GM12864 (cell line): ENCODE data around the gene ITSN1.

ENCODE experiments used
- DNase-seq: peaks from one replicate; pipeline ENCODE4 v3.0.0-alpha.2; 2011; ENCODE audit warnings: low read depth
- H3K4me3 ChIP-seq: 2 replicates; pipeline ENCODE4 v1.5.1; 2011; ENCODE audit warnings: mild to moderate bottlenecking, low read depth, low read length, control low read depth
- TF ChIP-seq, protein P1 (sequence below): IDR thresholded peaks from 2 replicates; pipeline ENCODE4 v1.5.1; 2011; ENCODE audit warnings: low read depth, mild to moderate bottlenecking, moderate library complexity, low read length, control low read depth, inconsistent platforms; ENCODE audit errors: missing control alignments

The ITSN1 gene

DNA sequence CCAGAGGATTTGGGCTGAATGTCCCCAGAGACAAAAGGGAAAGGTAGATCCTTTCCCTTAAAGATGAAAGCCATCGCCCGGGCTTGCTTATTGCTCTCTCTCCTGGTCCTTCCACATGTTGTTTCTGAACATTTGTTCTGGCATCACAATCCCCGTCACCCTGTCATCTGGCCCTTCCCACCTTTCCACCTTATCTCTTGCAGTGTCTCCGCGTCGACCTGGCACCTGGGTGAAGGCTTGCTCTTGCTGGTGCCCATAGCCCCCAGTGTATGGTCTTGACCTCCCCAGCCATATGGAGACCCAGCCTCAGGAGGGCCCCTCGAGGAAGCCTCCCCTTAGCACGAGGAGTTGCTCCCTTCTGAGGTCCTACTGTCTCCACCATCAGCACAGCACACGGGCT lies 208.7 kb downstream of the ITSN1 start:
- DNase-seq: no peak
- TF ChIP-seq, protein P1, sequence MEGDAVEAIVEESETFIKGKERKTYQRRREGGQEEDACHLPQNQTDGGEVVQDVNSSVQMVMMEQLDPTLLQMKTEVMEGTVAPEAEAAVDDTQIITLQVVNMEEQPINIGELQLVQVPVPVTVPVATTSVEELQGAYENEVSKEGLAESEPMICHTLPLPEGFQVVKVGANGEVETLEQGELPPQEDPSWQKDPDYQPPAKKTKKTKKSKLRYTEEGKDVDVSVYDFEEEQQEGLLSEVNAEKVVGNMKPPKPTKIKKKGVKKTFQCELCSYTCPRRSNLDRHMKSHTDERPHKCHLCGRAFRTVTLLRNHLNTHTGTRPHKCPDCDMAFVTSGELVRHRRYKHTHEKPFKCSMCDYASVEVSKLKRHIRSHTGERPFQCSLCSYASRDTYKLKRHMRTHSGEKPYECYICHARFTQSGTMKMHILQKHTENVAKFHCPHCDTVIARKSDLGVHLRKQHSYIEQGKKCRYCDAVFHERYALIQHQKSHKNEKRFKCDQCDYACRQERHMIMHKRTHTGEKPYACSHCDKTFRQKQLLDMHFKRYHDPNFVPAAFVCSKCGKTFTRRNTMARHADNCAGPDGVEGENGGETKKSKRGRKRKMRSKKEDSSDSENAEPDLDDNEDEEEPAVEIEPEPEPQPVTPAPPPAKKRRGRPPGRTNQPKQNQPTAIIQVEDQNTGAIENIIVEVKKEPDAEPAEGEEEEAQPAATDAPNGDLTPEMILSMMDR: no peak
- H3K4me3 ChIP-seq: no peak overlapping the region

DNA sequence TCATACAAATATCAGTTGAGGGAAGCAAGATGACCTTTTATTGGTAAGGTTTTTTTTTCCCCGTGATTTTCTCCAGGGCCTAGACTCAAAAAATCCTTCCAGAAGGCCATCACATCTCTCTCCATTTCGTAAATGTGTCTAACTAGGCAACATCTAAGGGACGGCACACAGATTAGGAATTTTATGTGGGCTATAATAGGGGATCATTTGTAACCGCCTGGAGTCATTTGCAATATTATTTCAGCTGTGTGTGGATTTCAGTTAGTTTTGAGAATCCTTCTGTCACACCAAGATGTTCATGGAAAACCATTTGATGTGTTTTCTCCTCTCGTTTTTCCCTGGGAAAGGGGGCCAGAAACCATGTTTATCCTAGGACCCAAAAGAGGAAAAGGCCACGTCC lies 210.2 kb downstream of the ITSN1 start:
- TF ChIP-seq, protein P1: no peak
- no peak for DNase-seq

DNA sequence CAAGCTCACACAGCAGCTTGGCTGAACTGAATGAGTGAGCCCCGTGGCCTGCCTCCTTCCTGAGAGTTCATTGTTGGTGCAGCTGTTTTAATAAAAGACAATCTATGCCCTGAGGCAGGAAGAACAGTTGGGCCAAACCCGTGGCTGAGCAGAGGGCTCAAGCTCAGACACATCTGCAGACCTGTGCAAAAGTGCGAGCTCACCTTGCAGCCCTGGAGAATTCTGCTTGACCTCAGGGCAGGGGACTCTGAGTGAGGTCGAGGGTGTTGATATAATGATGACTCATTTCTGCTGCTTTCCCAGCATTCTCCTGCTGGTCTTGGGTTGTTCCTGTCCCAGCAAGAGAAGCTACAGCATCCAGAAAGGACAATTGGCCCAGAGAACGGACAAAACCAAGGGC lies 212.3 kb downstream of the ITSN1 start:
- TF ChIP-seq, protein P1: no peak
- H3K4me3 ChIP-seq: no peak overlapping the region
- no peak for DNase-seq

More for the DNA sequence above, 210.2 kb downstream of the ITSN1 start:
- H3K4me3 ChIP-seq: no peak overlapping the region

DNA sequence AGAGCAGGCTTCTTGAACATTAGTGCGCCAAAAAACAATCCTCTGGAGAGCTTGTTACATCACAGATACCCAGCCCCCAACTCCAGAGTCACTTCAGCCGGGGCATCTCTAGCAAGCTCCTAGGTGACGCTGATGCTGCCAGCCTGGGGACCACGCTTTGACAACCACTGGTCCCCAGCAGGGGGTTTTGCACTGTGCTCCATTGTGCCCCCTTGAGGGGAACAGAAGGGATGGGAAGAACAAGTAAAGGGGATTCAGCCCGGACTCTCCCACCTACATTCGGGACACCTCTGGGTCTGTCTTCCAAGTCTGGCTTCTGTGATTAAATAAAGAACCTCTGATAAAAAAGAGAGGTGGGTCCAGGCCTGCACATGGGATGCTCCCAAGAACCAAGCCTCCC lies 212.9 kb downstream of the ITSN1 start:
- no peak overlapping the region for H3K4me3 ChIP-seq
- TF ChIP-seq, protein P1: peak; percentile 39
- DNase-seq: no peak

DNA sequence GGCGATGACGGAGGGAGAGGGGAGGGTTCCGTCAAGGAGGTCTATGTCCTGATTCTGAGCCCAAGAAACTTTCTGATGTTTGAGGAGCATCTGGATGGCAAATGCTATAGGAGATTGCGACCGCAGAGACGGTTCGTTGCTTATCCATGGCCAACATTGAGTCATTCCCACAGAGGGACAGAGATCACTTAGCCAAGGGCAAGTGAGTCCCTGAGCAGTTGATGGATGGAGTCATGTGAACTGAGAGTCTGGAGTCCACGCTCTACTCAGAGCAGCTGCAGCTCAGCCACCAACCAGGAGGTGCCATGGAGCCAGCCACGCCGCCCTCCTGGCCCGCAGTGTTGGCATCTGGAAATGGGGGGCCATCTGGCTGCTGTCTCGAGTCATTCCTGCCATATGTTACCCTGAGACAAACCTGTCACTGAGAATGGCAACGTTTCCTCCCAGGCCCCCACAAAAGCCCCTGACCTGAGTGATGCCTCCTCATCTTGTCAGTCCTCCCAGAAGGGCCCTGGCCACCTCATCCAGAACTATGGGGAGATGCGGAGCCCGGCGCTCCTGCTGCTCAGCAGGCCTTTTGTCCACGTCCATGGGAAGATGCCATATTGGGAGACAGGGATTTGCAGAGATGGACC lies 214.7 kb downstream of the ITSN1 start:
- no peak for DNase-seq
- H3K4me3 ChIP-seq: no peak overlapping the region
- TF ChIP-seq, protein P1: no peak

DNA sequence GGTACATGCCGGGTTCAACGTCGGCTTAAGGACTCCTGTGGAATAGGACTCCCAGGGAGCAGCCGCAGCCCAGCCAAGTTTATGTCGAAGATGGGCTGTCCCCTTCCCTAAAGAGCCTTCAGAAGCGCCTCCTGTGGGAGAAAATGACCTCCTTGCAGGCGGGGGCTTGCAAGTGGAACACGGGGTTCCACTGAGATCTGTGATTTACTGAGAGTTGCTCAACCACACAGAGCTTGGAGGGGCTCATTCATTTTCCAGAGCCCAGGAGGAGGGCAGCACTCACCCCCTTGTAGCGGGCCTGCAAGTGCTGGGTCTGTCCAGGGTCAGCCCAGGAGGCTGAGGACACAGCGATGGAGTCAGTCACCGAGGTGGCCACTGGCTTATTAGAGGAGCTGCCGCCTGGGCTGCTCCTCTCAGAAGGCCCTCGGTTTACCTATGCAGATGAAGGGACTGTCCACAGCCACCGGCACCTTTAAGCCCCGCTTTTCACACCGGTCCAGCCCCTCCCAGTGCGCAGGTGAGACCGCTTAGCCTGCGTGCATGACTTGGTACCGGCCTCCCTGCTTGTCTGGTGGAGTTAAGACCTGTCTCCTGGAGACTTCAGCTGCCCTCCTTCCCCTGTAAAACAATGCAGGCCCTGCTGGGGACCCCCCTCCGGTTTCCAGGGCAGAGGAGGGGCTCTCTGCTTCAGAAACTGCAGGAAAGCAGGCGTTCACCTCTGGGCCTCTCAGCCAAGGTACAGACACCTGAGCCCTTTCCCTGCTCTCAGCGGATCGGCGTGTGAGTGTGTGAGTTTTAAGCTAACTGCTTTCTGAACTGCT lies 215.8 kb downstream of the ITSN1 start:
- DNase-seq: no peak
- no peak overlapping the region for H3K4me3 ChIP-seq
- TF ChIP-seq, protein P1: no peak
